GM19452 (cell line): ENCODE data around the gene SAMD14.

Source experiments
- ATAC-seq: cut with Tn5 transposase; IDR thresholded peaks from one replicate; pipeline ENCODE4 v1.9.1; 2021; ENCODE audit not compliant: unreplicated experiment

SAMD14 gene

DNA sequence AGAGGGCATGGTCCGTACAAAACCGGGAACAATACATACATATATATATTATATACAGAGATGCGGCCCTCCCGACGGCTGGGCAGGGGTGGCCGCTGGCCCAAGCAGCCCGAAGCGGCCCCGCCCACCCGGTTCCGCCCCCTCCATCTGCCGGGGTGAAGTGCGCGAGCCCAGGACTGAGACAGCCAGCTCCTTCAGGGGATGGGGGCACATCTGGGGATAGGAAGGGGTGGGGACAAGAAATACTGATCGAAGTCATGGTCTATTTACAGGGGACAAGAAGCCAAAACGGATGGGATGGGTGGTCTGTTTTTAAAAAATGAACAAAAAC is 3.8 kb upstream of the SAMD14 start:
- ATAC-seq = no peak

DNA sequence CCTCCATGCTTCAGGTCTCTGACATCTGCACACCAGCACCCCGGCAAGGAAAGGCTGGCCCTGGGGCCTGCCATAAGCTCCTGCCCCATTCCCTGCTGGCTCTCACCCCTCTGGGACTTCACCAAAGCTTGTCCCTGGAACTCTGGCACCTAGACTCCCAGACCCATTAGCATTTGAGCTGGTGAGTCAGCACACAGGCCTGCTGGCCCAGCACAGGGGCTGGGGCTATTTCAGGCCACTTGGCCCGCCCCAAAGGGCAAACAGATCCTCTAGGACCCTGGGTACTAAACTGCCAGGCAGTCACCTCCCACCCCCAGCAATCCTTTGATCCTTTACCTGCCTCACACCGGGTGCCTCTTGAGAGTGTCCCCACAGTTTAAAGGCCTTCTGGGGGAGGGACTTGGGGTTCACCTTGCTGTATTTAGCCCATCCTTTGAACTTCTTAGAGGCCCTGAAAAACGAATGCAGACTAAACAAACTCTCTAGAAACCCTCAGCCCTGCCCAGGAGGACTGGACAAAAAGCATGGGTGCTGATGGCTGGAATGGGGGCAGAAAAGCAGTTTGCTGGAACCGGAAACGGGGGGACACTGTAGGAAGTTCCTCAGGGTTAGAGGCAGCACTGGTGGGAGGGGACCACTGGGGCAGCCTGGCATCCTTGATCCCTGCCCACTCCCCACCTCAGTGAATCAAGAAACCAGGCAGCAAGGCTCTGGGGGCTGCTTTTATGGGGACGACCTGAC is 3.2 kb upstream of the SAMD14 start:
- no peak for ATAC-seq

DNA sequence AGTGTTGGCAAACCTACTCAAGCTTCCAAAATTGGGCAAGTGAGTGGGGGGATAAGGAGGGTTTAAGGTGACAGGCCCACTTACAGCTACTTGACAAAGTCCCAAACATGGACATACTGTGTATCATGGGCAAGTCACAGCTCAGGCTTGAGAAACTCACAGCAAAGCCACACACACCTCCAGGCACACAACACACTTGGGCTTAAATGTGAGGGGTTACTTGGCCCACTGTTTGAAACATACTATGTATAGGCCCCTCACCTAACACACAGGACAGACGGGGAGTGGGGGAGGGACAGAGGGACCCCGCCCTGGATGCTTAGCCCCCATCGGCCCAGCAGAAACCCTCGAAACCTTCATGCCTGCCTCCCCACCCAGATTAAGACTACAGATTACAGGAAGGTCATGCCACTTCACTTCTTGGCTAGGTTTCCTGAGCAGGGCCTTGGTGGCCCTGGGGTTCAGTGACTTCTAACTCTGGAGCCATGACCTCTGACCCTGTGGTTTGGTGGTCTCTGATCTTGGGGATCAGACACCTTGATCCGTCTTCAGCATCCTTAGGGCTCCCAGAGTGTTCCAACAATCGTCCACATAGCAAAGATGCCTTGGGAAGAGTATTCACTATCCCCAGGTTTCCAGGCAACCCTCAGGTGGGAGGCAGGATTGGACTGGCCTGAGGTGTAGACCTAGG is 2.3 kb upstream of the SAMD14 start:
- ATAC-seq = no peak

DNA sequence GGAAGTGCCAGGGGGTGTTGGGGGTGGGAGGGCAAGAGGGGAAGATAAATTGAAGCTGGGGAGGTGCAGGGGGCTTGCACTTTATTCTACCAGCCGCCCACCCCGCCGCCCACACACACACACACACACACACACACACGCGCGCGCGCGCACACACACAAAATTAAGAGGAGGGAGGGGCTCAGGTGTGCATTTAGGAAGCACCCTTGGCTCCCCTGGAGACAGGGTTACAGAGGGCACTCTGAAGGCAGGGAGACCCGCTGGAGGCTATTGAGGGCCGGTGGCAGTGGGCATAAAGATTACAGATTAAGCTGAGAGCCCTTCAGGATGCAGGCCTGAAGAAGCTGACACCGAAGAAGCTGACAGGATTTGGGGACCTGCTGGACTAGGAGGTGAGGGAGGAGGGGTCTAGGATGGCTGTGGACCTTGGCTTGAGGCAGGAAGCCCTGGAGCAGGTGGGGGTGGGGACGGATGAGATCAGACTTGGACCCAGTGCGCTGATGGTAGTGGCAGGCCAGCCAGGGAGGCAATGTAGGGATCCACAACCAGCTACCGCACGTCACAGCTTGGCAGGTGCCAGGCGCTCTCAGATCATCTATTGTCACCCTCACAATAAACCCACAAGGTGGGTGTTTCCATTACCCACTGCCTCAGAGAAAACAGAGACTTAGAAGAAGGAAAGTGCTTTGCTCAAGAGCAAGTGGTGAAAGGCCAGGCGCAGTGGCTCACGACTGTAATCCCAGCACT is 772 bp upstream of the SAMD14 start:
- ATAC-seq = no peak

DNA sequence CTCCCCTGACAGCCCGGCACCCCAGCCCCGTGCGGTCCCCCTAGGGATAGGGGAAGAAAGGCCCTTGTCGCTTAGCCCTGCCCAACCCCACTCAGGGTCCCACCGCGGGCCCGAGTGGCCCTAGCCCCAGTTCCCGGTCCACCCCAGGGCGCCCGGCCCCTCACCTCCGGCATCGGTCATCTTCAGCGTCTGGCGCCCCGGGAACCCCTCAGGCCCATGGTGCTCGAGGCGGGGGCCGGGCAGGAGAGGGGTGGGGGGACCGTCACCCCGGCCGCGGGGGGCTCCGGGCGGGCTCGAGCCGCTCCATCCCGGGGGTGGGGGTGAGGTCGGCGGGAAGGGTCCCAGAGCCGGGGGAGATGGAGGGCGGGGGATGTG is 620 bp downstream of the SAMD14 start:
- ATAC-seq = no peak

DNA sequence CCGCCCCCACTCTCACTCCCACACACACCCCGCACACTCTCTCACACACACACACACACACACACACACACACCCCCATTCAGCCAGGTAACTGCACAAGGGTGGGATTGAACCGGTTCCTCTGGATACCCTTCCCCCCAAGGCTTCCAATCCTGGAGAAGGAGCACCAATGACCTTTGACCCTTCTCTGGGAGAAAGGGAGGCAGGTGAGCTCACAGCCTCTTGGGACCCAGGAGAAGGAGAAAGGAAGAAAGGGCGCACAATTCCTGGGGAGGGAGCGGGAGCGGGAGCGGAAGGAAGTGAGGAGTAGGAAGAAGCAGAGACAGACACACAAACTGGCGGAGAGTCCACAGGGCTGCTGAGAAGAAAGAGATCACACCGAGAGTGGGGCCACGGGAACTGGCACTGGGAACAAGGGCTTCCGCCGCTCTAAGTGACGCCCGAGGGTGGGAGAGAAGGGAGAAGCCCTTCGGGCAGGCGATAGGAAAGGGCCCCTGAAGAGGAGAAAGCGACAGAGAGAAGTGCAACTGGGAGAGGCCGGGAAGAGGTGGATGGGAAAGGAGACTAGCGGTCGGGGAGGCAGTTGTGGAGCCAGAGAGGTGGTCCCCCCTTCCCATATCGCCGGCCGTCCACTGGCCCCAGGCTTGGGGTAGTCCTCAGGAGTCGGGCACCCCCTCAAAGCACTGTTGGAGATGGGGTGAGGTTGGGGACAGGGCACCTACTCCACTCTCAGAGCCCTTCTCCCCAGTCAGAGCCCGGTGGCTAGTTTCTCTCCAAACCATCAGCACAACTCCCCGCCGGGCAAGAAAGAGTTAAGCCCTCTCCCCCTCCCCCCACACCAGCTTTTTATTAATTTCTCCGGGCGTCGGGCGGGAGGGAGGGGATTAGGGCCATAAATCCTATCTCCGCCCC is 1.3 kb downstream of the SAMD14 start:
- ATAC-seq = no peak

DNA sequence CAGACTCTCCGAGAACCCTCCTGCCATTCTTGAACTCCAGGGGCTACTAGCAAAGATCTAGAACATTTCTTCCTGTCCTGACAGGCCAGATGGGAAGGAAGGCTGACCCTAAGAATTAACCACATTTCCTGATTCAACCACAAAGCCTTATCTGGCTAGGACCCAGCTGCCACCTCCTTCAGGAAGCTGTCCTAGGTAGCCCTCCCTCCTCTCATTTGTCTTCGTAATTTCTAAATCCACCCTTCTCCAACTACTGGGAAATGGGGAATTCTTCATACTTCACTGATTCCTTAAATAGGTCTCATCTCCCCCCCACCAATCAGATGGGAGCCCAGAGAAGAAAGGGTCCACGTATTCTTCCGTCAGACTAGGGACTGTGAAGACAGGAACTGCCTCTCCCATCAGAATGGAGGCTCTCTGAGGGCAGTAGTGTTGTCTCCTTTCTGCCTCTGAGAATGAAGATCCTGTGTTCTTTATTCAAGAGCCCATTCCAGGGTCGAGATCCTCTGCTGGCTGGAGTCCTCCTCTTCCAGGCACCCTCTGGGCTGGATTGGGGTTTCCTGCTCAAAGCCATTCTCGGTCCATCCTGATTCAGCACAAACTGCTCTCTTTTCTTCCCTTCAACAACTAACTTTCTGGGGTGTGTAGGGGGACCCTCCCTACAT is 2.1 kb downstream of the SAMD14 start:
- no peak for ATAC-seq

DNA sequence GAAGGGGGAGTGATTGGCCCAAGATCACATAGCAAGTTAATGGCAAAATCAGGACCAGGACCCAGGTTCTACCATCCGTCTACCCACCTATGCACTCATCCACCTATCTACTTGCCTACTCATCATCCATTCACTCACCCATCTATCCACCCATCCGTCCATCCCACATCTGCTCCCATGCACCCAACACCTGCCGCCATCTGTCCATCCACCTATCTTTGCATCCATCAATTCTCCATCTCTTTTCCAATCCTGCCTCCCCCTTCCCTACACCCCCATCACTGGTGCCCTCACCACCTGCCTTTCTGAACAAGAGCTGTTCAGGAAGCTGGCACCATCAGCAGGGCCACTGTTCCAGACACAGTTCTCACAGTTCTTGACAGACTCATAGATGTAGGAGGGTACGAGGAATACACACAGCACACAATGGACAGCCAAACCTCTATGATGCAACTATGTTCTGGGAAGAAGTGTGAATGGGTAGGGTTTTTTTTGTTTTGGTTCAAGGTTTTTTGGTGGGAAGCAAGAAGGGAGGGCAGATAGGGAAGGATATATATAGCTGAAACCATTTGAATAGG is 4.5 kb downstream of the SAMD14 start:
- no peak for ATAC-seq

DNA sequence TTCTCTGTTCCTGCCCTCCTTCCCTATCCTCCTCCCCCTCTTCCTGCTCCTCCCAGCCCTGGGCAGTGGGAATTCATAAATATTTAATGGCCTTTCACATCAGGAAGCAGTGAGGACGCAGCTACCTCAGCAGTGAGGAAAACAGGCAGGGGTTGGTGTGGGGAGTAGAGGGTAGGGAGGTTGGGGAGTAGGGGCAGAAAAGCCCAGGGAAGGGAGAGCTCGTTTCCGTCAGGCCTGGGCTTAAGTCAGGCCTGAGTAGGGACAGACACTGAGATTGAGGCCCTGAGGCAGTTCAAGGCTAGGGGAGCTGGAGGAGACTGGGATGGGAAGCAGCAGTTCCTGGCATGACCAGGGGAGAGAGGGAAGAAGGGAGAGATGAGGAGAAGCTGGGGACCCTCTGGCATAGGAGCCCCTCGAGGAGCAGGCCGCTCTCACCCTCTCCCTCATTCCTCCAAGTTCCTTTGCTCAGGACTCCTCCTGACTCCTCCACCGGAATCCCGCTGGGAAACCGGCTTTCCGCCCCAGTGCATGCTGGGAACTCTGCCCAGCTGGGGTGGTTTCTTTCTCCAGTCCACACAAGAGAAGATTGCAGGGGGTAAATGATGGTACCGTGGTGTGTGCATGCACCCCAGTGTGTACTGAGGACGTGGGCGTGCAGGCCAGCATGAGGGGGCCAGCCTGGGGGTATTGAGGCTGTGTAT is 6.2 kb downstream of the SAMD14 start:
- ATAC-seq = no peak

DNA sequence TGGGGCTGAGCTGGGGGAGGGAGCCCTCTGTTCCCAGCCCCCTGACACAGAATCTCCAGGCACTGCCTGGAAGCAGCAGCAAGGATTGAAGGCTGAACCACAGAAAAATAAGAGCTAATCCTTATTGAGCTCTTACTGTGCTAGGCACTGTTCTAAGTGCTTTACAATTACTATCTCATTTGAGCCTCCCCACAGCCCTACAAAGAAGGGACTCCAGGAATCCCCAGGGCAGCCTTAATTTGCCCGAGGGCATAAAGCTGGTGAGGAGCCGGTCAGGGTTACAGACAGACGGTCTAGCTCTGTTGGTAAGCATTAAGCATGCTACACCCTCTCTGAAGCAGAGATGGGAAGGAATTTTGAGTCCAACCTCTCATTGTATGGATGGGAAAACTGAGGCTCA is 7.0 kb downstream of the SAMD14 start:
- no peak for ATAC-seq

DNA sequence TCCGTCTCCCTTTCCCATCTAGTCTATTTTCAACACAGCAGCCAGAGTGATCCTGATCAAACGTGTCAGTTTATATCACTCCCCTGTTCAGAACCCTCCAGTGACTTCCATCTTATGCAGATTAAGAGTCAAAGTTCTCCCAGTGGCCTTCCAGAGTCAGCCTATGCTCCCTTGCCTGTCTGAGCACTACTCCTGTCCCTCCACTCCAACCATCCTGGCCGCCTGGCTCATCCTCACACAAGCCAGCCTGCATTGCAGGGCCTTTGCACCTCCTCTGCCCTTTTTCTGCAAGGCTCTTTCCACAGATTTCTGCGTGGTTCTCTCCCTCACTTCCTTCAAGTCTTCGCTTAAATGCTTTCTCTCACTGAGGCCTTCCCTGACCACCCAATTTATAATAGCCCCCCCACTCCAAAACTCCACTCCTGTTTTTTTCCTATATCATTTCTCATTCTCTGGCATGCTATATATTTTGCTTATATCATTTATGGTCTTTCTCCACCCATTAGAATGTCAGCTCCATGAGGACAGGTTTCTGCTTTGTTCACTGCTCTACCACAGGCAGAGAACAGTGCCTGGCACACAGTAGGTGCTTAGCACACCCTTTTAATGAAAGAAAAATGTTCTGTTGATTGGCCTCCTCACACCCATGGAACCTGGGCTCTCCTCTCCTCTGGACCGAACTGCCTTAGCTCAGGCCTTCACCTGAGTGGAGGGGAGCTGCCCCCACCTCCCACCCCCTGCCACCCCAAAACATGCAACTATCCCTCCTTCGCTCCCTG is 9.3 kb downstream of the SAMD14 start:
- ATAC-seq = no peak

DNA sequence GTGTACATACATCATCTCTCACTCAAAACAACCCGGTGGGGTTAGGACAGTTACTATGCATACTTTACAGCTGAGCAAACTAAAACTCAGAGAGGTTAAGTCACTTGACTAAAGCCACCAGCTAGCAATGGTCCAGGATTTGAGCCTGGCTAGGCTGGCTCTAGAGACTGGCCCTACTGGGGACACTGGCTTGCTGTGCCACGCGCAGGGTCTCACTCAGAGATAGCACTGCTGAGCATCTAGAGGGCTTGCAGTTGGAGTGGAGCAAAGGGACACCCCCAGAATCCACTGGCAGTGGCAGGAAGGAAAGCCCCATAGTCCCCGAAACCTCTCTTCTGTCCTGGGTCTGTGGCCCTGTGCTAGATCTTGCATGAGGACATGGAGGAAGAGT is 11.1 kb downstream of the SAMD14 start:
- no peak for ATAC-seq

DNA sequence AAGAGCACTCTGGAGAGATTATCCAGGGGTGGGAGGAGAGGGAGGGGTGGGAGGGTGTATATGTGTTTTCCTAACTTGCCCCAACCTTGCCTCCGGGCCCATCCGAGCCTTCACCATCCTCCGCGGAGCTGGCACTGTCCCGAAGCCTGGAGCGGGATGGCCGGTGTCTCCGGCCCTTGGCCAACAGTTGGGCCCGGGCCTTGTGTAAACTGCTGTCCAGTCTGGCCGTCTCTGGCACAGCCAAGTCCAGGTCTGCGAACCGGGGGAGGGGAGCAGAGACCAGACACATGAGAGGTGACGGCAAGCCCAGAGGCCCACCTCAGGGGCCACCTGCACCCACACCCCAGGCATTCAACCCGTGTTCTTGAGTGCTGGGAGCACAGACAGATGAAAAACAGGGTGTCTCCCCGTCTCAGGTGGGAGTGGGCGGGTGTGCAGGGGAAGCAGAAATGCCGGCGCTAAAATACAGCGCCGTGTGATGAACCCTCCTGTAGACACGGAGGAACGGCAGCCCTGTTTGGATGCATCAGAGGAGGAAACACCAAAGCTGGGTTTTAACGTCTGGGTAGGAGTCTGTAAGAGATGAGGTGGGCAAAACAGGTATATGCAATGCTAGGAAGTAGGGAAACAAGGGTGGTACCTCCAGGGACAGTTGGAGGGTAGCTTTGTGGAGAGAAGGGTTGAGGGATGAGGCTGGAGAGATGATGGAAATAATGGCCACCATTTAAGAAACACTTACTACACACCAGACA is 11.7 kb downstream of the SAMD14 start:
- no peak for ATAC-seq

DNA sequence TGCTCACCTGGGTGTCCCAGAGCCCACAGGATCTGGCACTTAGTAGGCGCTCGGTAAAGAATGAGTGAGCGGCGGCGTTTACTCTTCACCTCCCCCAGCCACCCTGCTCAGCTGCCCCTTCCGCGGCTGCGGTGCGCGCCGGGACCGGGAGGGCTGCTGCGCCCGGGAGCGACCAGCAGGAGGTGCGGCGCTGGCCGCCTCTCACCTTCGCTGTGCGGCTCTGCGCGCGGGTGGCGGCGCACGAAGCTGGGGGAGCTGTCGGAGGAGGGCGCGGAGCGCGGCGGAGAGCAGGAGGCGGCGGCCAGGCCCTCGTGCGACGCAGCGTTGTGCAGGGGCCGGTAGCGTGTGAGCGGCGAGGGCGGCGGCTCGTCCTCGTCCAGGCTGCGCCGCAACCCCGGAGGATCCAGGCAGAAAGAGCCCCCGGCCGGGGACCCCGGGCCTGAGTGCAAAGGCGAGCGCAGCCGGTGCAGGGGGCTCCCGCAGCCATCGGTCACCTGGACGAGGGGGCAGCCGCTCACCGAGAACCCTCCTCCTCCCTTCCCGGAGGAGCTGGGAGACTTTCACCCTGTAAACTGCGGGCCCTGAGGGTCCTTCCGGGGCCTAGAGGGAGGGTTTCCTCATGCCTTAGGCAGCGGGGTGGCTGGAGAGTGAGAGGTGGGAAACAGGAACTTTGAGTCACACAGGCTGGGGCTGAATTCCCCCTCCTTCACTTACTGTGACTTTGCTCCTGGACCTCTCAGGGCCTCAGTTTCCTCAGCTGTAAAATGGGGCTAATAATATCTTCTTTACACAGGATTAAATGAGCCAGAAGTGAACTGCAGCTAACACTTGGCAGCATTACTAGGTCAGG is 12.5 kb downstream of the SAMD14 start:
- ATAC-seq = no peak

DNA sequence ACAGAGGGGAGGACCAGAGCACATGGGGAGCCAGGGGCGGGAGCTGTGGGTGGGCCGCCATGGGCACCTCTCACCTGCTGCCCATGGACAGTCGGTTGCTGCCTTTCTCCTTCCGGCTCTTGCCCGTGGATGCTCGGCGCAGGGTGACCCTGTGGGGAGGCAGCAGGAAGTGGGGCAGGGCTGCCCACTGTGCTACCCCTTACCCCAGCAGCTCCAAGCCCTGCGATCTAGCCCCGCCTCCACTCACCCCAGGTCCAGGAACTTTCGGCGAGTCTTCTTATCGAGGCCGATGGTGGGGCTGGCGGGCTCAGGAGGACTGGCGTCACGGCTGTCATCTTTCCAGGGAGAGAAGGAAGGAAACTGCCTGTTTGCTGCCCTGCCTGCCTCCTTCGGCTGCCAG is 14.2 kb downstream of the SAMD14 start:
- ATAC-seq = no peak

DNA sequence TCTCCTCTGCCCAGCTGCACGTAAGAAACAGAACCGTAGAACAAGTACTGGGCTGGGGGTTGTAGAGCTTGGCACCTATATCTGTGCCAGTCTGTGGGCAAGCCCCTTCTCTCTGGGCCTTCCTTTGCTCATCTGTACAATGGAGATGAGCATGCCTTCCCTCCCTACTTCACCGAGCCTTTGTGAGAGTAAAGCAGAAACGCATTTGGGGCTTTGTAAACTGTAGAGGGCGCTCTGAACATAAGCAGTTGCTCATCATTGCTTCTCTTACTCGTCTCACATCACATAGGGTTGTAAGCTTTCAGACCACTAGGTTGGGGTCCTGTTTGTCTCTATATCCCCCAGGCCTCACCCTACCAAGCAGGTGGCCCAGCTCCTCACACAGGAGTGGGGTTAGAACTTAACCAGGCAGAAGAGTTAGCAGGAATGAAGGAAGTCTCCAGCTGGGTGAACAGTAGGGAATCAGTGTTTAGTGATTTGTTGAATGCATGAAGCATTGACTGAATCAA is 15.1 kb downstream of the SAMD14 start:
- ATAC-seq = no peak

DNA sequence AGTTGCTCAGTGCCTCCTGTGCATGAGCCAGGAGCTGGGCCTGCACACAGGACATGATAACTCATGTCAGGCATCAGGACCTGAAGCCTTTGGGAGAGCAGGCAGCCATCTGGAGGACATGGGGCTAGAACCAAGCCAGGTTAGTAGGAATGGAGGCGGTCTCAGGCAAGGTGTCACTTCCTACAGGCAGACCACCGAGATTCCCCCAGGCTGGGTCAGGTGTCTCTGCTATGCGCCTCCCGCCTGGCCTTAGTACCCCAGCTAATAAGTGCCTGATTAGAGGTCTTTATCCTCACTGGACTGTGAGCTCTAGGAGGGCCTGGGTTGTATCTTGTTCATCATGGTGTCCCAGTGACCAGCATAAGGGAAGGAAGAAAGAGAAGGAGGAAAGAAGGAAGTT is 15.6 kb downstream of the SAMD14 start:
- no peak for ATAC-seq
